Activated CD8-positive, alpha-beta memory T cell treated with anti-CD3 and anti-CD28 coated beads for 1 hour (primary cell): ENCODE data around the gene ARHGEF26.

Experiments
- DNase-seq, 2 donors: peaks; one replicate each; pipeline ENCODE4 v3.0.0-alpha.2; 2020; ENCODE audit warnings: low read depth in 1 of 2; ENCODE audit errors: extremely low read depth in 1 of 2

ARHGEF26 gene

GRCh38 chr3:154115332-154115731 is 5.9 kb upstream of the ARHGEF26 start:
- no peak for DNase-seq

- DNase-seq = no peak
These were observed 1.2 kb upstream of the ARHGEF26 start for GRCh38 chr3:154119951-154120350.

- DNase-seq = no peak
These were observed 736 bp downstream of the ARHGEF26 start for GRCh38 chr3:154121701-154122551.

GRCh38 chr3:154122552-154122911 is 1.3 kb downstream of the ARHGEF26 start:
- DNase-seq = no peak

- DNase-seq = no peak
These were observed 1.8 kb downstream of the ARHGEF26 start for GRCh38 chr3:154122912-154123559.

- DNase-seq = no peak
These were observed 2.7 kb downstream of the ARHGEF26 start for GRCh38 chr3:154123906-154124305.

GRCh38 chr3:154125378-154126030 is 4.3 kb downstream of the ARHGEF26 start:
- no peak for DNase-seq

GRCh38 chr3:154126651-154127050 is 5.5 kb downstream of the ARHGEF26 start:
- no peak for DNase-seq

GRCh38 chr3:154129625-154130024 is 8.4 kb downstream of the ARHGEF26 start:
- no peak for DNase-seq

GRCh38 chr3:154130540-154130939 is 9.3 kb downstream of the ARHGEF26 start:
- DNase-seq = no peak

- DNase-seq = no peak
These were observed 10.6 kb downstream of the ARHGEF26 start for GRCh38 chr3:154131830-154132229.

- no peak for DNase-seq
These were observed 11.7 kb downstream of the ARHGEF26 start for GRCh38 chr3:154132777-154133375.

GRCh38 chr3:154135511-154136173 is 14.5 kb downstream of the ARHGEF26 start:
- DNase-seq = no peak

GRCh38 chr3:154137036-154137435 is 15.8 kb downstream of the ARHGEF26 start:
- no peak for DNase-seq

- DNase-seq = no peak
These were observed 18.8 kb downstream of the ARHGEF26 start for GRCh38 chr3:154139996-154140436.

GRCh38 chr3:154142608-154143007 is 21.4 kb downstream of the ARHGEF26 start:
- DNase-seq = no peak

- DNase-seq = no peak
These were observed 22.7 kb downstream of the ARHGEF26 start for GRCh38 chr3:154143873-154144272.

GRCh38 chr3:154144825-154145465 is 23.8 kb downstream of the ARHGEF26 start:
- DNase-seq = no peak

- no peak for DNase-seq
These were observed 27.4 kb downstream of the ARHGEF26 start for GRCh38 chr3:154148541-154148940.

GRCh38 chr3:154149286-154149685 is 28.1 kb downstream of the ARHGEF26 start:
- DNase-seq = no peak
